D341Med (cell line): ENCODE data around the gene VPS33A.
A peak's percentile ranks its signal among the peaks of the same experiment; 100 is the strongest.

Experiments used
- DNase-seq: peaks from one replicate; pipeline ENCODE4 v3.0.0; 2012; ENCODE audit warnings: low spot score

Gene VPS33A

DNA sequence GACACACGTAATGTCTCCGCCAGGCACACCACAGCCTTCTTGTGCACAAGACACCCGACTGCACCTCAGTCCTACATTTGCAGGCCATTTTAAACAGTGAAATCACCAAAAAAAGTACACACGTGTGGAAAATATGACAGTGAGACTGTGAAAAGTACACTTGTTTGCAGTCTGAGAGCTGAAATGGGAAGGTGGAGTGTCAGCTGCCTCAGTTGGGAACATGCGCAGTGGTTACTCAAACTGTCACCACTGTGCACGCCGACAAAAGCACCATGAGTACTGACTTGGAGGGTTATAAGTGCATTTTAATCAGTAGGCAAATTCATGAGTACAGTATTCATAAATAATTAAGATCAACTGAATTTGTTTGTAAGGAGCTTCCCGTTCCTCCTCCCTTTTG lies 15.8 kb downstream of the VPS33A start:
- DNase-seq, result no peak

DNA sequence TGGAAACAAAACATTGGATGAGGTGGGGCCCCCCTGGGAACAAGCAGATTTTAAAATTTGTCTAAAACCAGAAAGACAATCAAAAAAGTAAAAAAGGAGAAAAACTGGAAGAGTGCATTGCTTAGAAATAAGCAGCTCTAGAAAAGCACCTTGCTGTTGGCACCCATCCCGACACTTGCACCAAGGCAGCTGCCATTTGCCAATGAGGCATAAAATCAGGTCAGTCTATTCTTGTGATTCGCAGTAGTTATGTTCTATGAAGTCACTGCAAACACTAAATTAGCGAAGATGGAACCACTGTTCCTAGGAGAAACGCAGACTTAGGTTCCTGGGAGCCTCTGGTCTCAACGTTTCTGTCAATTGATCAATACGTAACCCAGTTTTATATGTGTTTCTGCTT lies 16.2 kb downstream of the VPS33A start:
- no peak for DNase-seq

DNA sequence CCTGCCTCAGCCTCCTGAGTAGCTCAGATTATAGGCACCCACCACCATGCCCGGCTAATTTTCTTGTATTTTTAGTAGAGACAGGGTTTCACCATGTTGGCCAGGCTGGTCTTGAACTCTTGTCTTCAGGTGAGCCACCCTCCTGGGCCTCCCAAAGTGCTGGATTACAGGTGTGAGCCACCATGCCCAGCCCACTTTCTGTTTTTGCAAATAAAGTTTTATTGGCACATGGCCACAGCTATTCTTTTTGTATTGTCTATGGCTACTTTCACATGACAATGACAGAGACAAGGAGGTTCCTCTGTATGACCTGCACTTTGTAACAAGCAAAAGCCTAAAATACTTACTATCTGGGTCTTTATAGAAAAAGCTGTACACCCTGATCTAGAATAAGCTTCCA lies 20.7 kb downstream of the VPS33A start:
- no peak for DNase-seq

DNA sequence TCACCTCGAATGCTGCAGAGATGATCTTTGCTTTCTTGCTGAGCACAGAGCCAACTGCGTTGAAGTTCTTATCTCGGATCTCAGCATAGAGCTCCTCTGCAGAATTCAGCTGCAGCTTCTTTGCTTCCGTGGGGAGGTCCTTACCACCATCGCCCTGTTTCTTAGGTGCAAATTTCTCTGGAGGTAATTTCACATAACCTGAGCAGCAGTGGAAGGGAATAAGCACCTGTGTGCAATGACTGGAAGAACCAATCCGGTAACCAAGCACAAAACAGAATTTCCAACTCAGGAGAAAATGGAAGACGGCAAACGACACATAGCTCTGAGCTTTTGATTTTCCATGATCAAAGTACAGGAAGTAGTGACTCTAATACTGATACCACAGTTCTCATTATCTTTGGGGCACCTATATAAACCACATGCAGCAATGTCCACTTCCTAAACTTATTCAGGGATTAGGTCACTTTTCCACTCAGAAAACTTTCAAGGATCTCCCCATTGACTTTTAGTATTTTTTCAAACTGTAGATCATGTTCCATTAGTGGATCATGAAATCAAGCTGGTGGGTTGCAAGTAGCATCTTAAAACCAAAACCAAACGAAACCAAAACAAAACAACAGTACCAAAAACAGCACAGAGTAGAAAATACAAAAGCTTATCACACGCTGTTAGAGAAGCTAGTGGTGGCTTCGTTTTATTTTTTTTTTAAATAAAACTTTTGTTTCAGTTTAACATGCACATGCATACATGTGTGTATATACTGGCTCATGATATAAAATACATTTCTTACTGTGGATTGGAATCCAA lies 21.5 kb downstream of the VPS33A start:
- no peak for DNase-seq

DNA sequence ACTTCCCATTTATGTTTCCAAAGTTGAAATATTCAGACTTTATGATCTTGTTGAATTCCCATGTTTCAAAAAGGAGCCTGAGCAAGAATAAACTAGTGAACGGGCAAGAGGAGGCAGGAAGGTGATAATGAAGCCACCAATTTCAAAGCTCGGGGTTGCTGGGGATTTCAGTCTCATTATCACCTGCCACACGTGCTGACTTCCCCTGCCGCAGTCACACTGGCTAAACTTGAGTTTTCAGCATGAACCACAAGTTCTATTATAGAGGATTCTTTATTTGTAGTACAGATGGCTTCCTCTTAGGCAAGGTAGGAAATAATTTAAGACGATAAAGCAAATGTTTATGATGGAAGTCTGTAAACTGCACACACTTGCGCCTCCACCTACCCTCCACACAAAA lies 22.3 kb downstream of the VPS33A start:
- DNase-seq, result no peak

DNA sequence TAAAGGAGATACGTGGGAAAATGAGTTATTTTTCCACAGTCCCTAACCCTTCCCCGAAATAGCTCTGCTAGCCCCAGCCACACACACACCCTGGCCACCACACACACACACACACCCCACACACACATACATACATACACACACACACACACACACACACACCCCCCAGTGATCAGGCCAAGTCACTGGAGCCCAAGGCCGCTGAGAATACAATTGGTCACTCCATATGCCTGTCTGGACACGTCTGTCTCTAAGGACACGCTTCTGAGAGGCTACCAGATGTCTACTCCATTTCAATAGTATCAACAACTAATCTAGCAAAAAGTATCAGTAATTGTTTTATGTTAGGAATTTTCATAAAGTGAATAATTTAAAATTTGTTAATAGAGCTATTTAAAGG lies 27.4 kb downstream of the VPS33A start:
- DNase-seq, result no peak

DNA sequence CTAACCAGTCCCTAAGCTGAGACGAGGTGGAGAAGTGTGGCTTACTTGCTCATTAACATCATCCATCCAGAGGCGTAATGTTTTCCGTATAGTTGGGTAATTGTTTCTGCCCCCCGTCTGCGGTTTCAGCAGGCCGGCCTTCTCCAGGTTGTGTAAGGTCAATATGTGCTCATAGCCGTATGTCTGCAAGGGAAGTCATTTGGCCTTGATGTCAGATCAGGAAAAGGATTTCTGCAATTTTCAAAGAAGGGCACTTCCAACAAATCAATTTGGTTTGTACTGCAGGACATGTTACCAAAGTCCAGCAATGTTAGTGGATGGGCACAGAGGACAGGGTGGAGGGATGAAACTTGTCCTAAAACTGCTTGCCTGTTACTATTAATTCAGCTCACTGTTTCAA lies 30.6 kb downstream of the VPS33A start:
- DNase-seq, result no peak

DNA sequence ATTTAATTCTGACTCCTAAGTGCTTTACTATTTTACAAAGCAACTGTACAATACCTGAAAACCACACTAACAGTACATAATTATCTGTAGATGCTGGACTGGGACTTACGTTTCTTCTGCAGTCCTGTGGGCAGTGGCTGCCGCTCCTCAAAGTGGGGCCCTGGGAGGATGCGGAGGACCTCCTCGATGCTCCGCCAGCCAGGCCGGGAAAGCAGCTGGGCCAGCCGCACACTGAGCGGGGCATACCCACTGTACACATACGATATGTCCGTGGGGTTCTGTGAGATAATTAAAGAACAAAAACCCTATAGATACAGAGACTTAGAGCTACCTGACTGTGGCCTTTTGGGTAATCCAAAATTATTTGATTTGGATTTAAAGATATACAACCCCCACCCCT lies 33.6 kb downstream of the VPS33A start:
- no peak for DNase-seq

DNA sequence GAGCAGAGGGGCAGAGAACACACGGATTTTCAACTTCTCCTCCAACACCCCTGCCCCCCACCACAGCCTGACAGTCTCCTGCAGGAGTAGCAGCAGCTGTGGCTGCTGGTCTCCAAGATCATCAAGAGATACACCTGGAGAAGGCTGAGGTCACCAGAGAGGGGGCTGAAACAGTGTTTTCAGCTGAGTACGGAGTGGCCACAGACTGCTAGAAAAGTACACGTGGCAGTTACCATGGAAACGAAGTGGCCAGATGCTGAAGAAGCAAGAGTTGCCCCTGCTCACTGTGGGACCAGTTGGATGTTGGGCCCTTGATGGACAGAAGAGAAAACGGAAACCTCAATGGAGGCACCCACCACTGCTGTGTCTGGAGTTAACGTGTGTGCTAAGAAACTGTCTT lies 35.5 kb downstream of the VPS33A start:
- DNase-seq, result no peak

DNA sequence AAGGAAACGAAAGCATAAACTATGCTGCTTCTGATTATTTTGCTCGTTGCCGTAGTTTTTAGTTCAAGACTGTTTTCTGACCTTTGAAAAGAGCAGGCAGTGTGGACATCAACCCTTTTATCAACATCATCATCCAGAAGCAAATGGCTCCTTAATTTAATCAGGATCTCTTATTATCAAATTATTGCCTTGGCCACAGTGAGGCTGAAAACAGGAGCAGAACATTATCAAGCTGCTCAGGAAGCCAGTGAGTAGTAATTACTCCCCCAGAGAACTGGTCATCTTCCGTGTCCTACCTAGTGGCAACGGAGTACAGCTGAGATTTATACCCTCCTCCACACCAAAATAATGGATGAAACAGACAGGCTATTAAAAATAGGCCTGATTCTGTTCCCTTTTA lies 38.2 kb downstream of the VPS33A start:
- no peak for DNase-seq

DNA sequence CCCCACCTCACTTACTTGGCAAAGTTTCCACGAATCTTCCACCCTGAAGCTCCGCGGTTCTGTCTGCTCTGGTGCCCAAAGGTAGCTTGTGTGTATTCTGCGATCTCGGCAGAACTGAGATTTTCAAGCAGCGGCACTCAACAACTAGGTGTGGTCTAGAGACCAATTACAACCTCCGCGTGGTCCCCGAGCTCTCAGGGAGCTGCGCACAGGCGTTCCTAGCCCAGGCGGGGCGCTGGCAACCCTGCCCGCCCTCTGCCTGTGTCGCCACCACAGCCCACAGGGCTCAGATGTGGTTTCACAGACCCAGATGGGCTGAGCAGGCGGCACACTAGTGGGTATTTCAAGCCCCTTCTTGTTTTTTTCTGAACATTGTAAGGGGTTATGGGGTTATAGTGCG lies 39.0 kb downstream of the VPS33A start:
- no peak for DNase-seq

DNA sequence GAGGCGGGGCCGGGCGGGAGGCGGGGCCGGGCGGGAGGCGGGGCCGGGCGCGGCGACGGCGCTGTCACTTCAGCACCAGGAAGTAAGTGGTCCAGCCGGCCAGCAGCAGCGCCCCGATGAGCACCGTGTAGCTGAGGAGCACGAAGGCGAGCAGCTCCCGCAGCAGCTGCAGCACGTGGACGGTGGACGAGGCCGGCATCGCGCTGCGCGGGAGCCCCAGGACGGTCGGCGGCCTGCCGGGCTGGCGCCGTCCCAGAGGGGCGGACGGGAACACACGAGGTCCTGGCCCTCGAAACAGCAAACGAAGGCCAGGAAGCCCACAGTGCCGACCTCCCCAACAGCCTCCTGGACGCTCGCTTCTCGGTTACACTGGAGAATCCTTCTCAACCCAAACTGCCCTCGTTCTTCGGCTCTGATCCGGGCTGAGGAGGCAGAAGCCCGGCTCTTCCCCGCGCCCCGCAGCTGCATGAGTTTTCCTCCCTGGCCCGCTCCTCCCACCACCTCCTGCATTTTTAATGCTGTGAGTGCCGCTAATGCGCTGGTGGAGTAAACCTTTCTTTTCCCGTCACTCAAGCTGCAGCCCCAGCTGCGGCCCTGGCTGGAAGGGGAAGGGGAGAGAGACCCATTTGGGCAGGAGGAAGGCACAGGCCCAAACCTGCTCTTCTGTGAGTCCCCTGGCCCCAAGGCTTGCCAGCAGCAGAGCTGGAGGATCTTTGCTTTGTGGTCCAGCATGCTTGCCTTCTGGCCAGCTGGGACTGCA lies 39.7 kb downstream of the VPS33A start:
- peak; percentile 65 for DNase-seq

DNA sequence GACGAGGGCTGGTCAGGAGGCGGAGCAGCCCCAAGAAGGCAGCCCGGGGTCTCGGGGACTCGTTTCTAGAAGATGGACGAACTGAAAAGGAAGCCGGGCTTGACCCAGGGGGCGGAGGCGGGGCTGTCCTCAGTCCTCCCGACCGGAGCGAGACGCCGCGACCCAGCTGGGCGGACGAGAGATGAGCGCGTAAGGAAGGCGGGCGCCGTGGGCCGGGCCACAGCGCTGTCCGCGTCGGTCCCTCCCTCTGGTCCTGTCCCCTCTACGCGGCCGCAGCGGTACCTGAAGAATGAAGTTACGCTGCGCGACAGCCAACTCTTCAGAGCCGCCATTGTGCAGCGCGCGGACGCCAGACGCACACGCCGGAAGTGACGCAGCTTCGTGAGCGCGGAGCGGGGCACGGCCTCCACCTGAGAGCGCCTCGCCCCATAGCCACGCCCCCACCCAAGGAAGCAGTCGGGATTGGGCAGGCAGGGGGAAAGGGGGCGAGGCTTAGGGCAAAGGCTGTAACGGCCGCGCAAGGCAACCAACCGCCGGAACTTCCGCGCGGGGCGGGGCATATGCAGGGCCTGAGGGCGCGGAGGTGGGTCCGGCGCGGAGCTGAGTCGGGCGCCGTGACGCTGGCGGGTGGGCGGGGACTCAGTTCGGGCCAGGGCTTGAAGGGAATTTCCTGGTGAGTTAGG lies 40.5 kb downstream of the VPS33A start, which contains the start of gene DIABLO:
Gene DIABLO (minus strand): TSS at position 370 of the 683 bp plus-strand sequence. CDS start 38 bp downstream, at position 332.
- peak; percentile 99 for DNase-seq

DNA sequence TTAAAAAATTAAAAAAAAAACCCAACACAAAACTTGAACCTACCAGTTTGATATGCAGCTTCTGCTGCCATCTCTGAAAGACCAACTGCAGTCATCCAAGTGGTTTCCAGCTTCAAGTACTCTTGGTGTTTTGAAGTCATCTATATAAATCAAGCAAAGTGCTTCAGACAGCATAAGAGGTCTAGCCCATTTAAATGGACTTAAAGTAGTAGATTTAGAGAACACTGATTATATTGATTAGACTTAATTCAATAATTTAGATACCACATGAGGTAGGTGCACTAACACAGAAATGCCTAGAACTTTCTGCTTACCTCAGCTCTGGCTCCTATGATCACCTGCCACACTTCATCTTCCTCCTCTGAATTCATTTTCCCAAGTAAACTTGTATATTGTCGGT lies 49.8 kb downstream of the VPS33A start:
- no peak for DNase-seq

DNA sequence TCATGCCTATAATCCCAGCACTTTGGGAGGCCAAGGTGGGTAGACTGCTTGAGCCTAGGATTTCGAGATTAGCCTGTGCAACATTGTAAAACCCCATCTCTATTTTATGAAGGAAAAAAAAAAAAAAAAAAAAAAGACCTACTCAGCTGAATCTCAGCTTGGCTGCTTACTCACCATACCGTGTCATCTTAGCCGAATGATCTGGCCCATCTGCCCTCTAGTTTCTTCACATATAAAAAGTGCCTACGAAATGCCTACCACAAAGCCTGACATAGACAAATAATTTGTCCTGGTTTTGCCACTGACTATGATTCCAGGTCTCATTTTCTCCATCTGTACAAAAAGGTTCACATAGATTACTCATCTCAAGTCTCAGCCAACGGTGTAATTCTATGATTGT lies 50.5 kb downstream of the VPS33A start:
- DNase-seq, result no peak

DNA sequence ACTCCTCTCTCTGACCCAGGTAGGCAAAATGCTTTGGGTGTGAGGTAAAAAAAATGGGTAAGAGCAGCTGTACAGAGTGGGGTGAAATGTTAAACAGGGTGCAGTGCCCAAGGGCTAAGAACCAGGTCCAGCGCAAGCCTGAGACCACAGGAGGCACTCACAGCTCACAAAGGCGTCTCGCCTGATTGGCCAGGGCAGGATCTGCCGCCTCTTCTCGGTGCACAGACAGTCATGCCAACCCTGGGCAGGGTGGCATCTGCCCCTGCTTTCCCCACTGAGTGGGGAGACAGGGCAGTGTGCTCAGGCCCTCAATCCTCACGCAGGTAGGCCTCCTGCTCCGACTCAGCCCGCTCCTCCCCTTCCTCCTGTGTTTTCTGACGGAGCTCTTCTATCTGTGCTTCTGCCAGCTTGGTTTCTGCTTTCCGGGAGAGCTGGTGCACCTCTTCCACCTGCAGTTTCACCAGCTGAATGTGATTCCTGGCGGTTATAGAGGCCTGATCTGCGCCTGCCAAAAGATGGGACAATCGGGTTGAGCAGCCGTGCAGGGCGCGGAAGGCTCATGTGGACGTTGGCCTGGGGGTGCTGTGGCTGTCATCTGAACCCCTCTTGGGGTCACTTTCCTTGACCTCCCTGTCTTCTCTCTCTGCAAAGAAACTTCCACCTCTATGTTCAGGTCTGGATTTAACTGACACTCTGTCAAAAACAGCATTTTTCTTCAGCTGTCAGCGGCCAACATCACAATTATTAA lies 58.0 kb downstream of the VPS33A start:
- DNase-seq, result peak; percentile 22

DNA sequence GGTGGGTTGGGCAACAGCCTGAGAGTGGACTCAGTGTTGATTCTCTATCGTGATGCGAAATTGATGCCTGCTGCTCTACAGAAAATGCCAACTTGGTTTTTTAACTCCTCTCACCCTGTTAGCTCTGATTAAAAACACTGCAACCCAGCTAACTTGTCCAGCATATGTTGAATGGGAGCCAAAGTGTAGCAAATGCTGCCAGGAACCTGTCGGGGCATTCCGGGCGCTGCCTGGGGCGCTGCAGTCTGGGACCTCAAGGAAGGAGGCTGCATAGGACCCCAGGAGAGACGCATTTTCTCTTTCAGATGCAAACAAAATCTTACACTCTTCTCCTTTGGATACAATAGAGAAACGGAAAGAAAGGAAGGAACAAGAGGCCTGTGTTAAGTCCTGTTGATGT lies 58.9 kb downstream of the VPS33A start:
- DNase-seq, result no peak

DNA sequence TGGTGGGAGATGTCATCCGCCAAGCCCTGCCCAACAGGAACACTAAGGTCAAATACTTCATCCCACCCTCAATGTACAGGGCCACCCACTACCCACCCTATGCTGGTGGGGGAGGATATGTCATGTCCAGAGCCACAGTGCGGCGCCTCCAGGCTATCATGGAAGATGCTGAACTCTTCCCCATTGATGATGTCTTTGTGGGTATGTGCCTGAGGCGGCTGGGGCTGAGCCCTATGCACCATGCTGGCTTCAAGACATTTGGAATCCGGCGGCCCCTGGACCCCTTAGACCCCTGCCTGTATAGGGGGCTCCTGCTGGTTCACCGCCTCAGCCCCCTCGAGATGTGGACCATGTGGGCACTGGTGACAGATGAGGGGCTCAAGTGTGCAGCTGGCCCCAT lies 59.3 kb downstream of the VPS33A start:
- no peak for DNase-seq

DNA sequence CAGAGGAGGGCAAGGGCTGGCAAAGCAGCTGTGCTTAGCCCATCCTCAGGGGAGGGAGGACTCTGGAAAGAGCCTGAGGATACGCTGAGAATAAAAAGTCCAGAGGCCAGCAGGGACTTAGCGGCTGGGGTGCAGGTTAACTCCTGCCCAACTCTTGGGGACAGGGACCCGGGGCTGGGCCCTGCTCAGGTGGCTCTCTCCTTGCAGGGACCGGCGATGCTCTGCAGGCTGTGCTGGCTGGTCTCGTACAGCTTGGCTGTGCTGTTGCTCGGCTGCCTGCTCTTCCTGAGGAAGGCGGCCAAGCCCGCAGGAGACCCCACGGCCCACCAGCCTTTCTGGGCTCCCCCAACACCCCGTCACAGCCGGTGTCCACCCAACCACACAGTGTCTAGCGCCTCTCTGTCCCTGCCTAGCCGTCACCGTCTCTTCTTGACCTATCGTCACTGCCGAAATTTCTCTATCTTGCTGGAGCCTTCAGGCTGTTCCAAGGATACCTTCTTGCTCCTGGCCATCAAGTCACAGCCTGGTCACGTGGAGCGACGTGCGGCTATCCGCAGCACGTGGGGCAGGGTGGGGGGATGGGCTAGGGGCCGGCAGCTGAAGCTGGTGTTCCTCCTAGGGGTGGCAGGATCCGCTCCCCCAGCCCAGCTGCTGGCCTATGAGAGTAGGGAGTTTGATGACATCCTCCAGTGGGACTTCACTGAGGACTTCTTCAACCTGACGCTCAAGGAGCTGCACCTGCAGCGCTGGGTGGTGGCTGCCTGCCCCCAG lies 60.0 kb downstream of the VPS33A start:
- DNase-seq, result peak; percentile 40

DNA sequence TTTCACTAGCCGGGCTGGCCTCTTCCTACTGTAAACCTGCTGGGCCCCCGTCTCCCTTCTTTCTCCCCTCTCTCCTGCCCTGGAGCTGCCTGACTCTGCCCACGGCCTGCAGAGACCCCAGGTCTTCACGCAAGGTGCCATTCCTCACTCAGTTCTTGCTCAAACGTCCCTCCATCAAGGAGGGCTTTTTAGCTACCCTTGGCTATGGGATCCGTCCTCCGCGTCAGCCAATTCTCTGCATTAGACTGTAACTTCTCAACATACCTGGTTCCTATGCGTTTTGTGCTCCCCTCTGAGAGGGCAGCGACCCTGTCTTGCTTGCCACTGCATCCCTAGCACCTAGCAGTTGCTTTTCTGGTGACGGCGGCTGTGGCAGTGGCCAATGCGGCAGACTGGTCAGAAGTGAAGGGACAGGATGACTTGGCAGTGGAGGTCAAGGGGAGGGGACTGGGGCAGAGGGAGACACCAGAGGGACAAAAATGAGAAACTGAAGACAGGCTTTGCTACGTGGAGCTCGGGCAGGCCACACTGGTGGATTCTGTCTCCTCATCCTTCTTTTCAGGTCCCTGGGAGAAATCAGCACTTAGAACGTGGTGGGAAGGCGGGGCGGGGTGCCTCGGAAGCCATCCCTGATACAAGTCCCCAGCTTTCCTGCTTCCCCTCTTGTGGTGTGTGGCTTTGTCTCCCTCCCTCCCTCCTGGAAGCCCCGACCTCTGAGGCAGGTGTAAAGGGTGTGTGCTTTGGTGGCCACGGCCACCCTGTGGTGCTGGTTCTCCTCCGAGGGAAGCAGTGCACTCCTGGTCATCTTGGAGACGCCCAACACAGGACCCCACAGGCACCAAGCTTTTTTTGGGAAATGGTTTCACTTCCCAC lies 61.0 kb downstream of the VPS33A start:
- peak; percentile 38 for DNase-seq
